Activated CD8-positive, alpha-beta memory T cell treated with anti-CD3 and anti-CD28 coated beads, Interleukin-2, amount 50 U/mL, for 24 hours (primary cell): ENCODE data around the gene PRSS38.

Experiments
- DNase-seq: peaks from one replicate; pipeline ENCODE4 v3.0.0-alpha.2; 2020; ENCODE audit errors: extremely low read depth

The PRSS38 gene

GRCh38 chr1:227779021-227779441, 36.4 kb upstream of the PRSS38 start:
- no peak for DNase-seq

- no peak for DNase-seq
Observed at GRCh38 chr1:227779685-227780084, 35.8 kb upstream of the PRSS38 start.

- no peak for DNase-seq
Observed at GRCh38 chr1:227780101-227781044, 35.1 kb upstream of the PRSS38 start.

- DNase-seq, result no peak
Observed at GRCh38 chr1:227781314-227781930, 34.1 kb upstream of the PRSS38 start.

- no peak for DNase-seq
Observed at GRCh38 chr1:227782226-227782625, 33.2 kb upstream of the PRSS38 start.

- no peak for DNase-seq
Observed at GRCh38 chr1:227785094-227785804, 30.2 kb upstream of the PRSS38 start.

- no peak for DNase-seq
Observed at GRCh38 chr1:227785805-227786671, 29.4 kb upstream of the PRSS38 start.

GRCh38 chr1:227786673-227787512, 28.6 kb upstream of the PRSS38 start:
- DNase-seq, result no peak

GRCh38 chr1:227787513-227788270, 27.8 kb upstream of the PRSS38 start:
- DNase-seq, result peak; percentile 75

GRCh38 chr1:227788271-227789083, 27.0 kb upstream of the PRSS38 start:
- peak; percentile 19 for DNase-seq

- DNase-seq, result no peak
Observed at GRCh38 chr1:227789084-227790033, 26.1 kb upstream of the PRSS38 start.

GRCh38 chr1:227790034-227790400, 25.5 kb upstream of the PRSS38 start:
- DNase-seq, result no peak

GRCh38 chr1:227790868-227791267, 24.6 kb upstream of the PRSS38 start:
- no peak for DNase-seq

GRCh38 chr1:227791425-227792143, 23.9 kb upstream of the PRSS38 start:
- no peak for DNase-seq

- DNase-seq, result no peak
Observed at GRCh38 chr1:227792216-227793078, 23.0 kb upstream of the PRSS38 start.
